ENCODE results near the gene FAM171A1.
A peak's percentile ranks its signal among the peaks of the same experiment; 100 is the strongest.

The FAM171A1 gene

GRCh38 chr10:15346440-15347141 is 24.5 kb downstream of the FAM171A1 start:
- Histone ChIP-seq H2BK5ac (ENCODE audit: low read length) (no peak overlapping the region), H3K36me3 (replicated peaks in 1 of 2; ENCODE audit: control insufficient read depth in 2 of 2, insufficient read depth in 2 of 2, low read length in 2 of 2) (no peaks in the 10 kb centered on the region), H3K14ac (ENCODE audit: low read length) (no peak overlapping the region), H3K4me2 (ENCODE audit: insufficient read depth, low read length, poor library complexity, severe bottlenecking) (no peak overlapping the region), H4K8ac (ENCODE audit: low read depth, low read length) (no peak overlapping the region), H2BK12ac (ENCODE audit: low read length) (no peak overlapping the region), H3K27ac (replicated peaks; ENCODE audit: low read length) (no peak overlapping the region), H3K4ac (ENCODE audit: low read length) (no peak overlapping the region), H3K23ac (ENCODE audit: low read depth, low read length, poor library complexity) (no peak overlapping the region), H3K27me3 (ENCODE audit: control insufficient read depth in 3 of 3, insufficient read depth in 3 of 3, low read depth in 1 of 3, low read length in 3 of 3) (no peaks in the 10 kb centered on the region), H2AFZ (ENCODE audit: low read length) (no peak overlapping the region), H2AK5ac (ENCODE audit: low read depth, low read length) (no peak overlapping the region), H3K9ac (ENCODE audit: low read depth, low read length, poor library complexity) (no peak overlapping the region), H3K79me1 (ENCODE audit: low read depth, low read length) (no peaks in the 10 kb centered on the region), H3K9me3 (replicated peaks in 1 of 2; ENCODE audit: control insufficient read depth in 2 of 2, insufficient read depth in 1 of 2, low read depth in 1 of 2, low read length in 2 of 2) (no peaks in the 10 kb centered on the region), H3K18ac (ENCODE audit: low read length) (no peak overlapping the region), H2BK120ac (ENCODE audit: low read depth, low read length) (no peak overlapping the region), H3K4me1 (ENCODE audit: control insufficient read depth in 2 of 2, insufficient read depth in 1 of 2, low read depth in 1 of 2, low read length in 2 of 2) (peaks cover 8 to 12% of the 10 kb centered on the region in 2 donors), H3K4me3 (ENCODE audit: low read length in 2 of 2) (no peak overlapping the region), H2BK15ac (ENCODE audit: low read length) (no peak overlapping the region), H4K91ac (ENCODE audit: low read depth, low read length, poor library complexity) (no peak overlapping the region)
- DNase-seq (ENCODE audit: low spot score): no peak
- no CpG with 5 or more reads among the region's 8 CpGs for WGBS, 2 donors (ENCODE audit: extremely low coverage in 2 of 2, insufficient read length in 2 of 2, insufficient replicate concordance in 1 of 2)

- no peak overlapping the region for H3K14ac ChIP-seq (ENCODE audit: low read length)
- H3K36me3 ChIP-seq (replicated peaks in 1 of 2; ENCODE audit: control insufficient read depth in 2 of 2, insufficient read depth in 2 of 2, low read length in 2 of 2): no peaks in the 10 kb centered on the region
- H3K4me3 ChIP-seq (ENCODE audit: low read length in 2 of 2): no peak overlapping the region
- H2BK120ac ChIP-seq (ENCODE audit: low read depth, low read length): peak overlapping the region; percentile 58
- no peak overlapping the region for H2AFZ ChIP-seq (ENCODE audit: low read length)
- H2BK5ac ChIP-seq (ENCODE audit: low read length): peak overlapping the region; percentile 28
- H3K9me3 ChIP-seq (replicated peaks in 1 of 2; ENCODE audit: control insufficient read depth in 2 of 2, insufficient read depth in 1 of 2, low read depth in 1 of 2, low read length in 2 of 2): no peaks in the 10 kb centered on the region
- H4K91ac ChIP-seq (ENCODE audit: low read depth, low read length, poor library complexity): no peak overlapping the region
- H3K23ac ChIP-seq (ENCODE audit: low read depth, low read length, poor library complexity): no peak overlapping the region
- H3K27ac ChIP-seq (replicated peaks; ENCODE audit: low read length): no peak overlapping the region
- H3K4me2 ChIP-seq (ENCODE audit: insufficient read depth, low read length, poor library complexity, severe bottlenecking): no peak overlapping the region
- no peak overlapping the region for H3K9ac ChIP-seq (ENCODE audit: low read depth, low read length, poor library complexity)
- H3K27me3 ChIP-seq (ENCODE audit: control insufficient read depth in 3 of 3, insufficient read depth in 3 of 3, low read depth in 1 of 3, low read length in 3 of 3): no peaks in the 10 kb centered on the region
- no peak overlapping the region for H2BK15ac ChIP-seq (ENCODE audit: low read length)
- H4K8ac ChIP-seq (ENCODE audit: low read depth, low read length): no peak overlapping the region
- peak overlapping the region; percentile 86 for H3K18ac ChIP-seq (ENCODE audit: low read length)
- peaks cover 8 to 10% of the 10 kb centered on the region in 2 donors for H3K4me1 ChIP-seq (ENCODE audit: control insufficient read depth in 2 of 2, insufficient read depth in 1 of 2, low read depth in 1 of 2, low read length in 2 of 2)
- H3K4ac ChIP-seq (ENCODE audit: low read length): no peak overlapping the region
- peak overlapping the region; percentile 81 for H2AK5ac ChIP-seq (ENCODE audit: low read depth, low read length)
- H3K79me1 ChIP-seq (ENCODE audit: low read depth, low read length): peaks cover 3% of the 10 kb centered on the region
- no CpG with 5 or more reads among the region's 5 CpGs for WGBS, 2 donors (ENCODE audit: extremely low coverage in 2 of 2, insufficient read length in 2 of 2, insufficient replicate concordance in 1 of 2)
- DNase-seq (ENCODE audit: low spot score): no peak
- H2BK12ac ChIP-seq (ENCODE audit: low read length): no peak overlapping the region
These were observed 25.6 kb downstream of the FAM171A1 start for GRCh38 chr10:15345450-15345849.

DNA sequence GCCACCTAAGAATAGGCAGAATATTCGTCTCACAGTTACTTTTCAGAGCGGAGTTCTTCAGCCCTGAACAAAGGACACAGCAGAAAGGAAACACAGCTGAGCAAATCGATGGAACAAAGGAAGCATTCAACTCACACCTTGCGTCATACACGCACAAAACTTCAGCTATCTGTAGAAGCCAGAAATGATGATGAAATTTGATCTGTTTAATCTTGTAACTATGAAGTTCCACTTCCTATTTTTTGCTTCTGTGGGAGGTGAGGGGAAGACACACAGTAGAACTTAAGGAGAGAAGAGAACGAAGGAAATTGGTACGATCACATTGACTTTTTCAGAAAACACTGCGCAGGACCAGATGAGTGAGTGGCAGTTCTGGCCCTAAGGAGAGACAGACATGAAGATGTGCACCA is 26.2 kb downstream of the FAM171A1 start:
- Histone ChIP-seq H2BK120ac (ENCODE audit: low read depth, low read length) (no peak overlapping the region), H2AK5ac (ENCODE audit: low read depth, low read length) (no peak overlapping the region), H3K4me1 (ENCODE audit: control insufficient read depth in 2 of 2, insufficient read depth in 1 of 2, low read depth in 1 of 2, low read length in 2 of 2) (peaks cover 8 to 10% of the 10 kb centered on the region in 2 donors), H3K23ac (ENCODE audit: low read depth, low read length, poor library complexity) (no peak overlapping the region), H3K9me3 (replicated peaks in 1 of 2; ENCODE audit: control insufficient read depth in 2 of 2, insufficient read depth in 1 of 2, low read depth in 1 of 2, low read length in 2 of 2) (no peaks in the 10 kb centered on the region), H2BK12ac (ENCODE audit: low read length) (no peak overlapping the region), H3K9ac (ENCODE audit: low read depth, low read length, poor library complexity) (no peak overlapping the region), H2AFZ (ENCODE audit: low read length) (no peak overlapping the region), H4K8ac (ENCODE audit: low read depth, low read length) (no peak overlapping the region), H3K79me1 (ENCODE audit: low read depth, low read length) (peaks cover 3% of the 10 kb centered on the region), H3K4me2 (ENCODE audit: insufficient read depth, low read length, poor library complexity, severe bottlenecking) (no peak overlapping the region), H3K36me3 (replicated peaks in 1 of 2; ENCODE audit: control insufficient read depth in 2 of 2, insufficient read depth in 2 of 2, low read length in 2 of 2) (no peaks in the 10 kb centered on the region), H3K27me3 (ENCODE audit: control insufficient read depth in 3 of 3, insufficient read depth in 3 of 3, low read depth in 1 of 3, low read length in 3 of 3) (no peaks in the 10 kb centered on the region), H4K91ac (ENCODE audit: low read depth, low read length, poor library complexity) (no peak overlapping the region), H3K14ac (ENCODE audit: low read length) (no peak overlapping the region), H3K4me3 (ENCODE audit: low read length in 2 of 2) (no peak overlapping the region), H2BK15ac (ENCODE audit: low read length) (no peak overlapping the region), H2BK5ac (ENCODE audit: low read length) (no peak overlapping the region), H3K18ac (ENCODE audit: low read length) (no peak overlapping the region), H3K27ac (replicated peaks; ENCODE audit: low read length) (no peak overlapping the region), H3K4ac (ENCODE audit: low read length) (no peak overlapping the region)
- no CpG with 5 or more reads among the region's 8 CpGs for WGBS, 2 donors (ENCODE audit: extremely low coverage in 2 of 2, insufficient read length in 2 of 2, insufficient replicate concordance in 1 of 2)
- DNase-seq (ENCODE audit: low spot score): no peak

DNA sequence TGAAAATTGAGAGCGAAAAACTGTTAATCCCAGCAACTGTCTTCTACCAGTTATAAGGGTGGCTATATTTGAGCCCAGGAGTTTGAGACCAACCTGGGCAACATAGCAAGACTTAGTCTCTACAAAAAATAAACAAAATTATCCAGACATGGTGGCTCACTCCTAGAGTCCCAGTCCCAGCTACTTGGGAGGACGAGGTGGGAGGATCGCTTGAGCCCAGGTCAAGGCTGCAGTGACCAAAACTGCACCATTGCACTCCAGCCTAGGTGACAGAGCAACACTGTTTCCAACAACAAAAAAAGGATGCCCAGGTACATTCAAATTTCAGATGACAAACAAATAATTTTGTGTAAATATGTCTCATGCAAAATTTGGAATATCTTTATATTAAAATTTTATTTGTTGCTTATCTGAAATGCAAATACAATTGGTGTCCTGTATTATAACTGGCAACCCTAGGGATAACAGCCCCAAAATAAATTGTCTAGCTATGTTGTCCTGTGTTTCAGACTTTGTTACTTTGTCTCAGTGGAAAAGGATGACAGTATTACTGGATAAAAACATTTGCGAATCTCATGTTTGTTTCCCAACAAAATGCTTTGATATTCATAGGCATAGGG is 26.7 kb downstream of the FAM171A1 start:
- H3K79me1 ChIP-seq (ENCODE audit: low read depth, low read length): peaks cover 3% of the 10 kb centered on the region
- no peak overlapping the region for H3K27ac ChIP-seq (replicated peaks; ENCODE audit: low read length)
- H3K4me3 ChIP-seq (ENCODE audit: low read length in 2 of 2): no peak overlapping the region
- H2BK120ac ChIP-seq (ENCODE audit: low read depth, low read length): no peak overlapping the region
- H3K27me3 ChIP-seq (ENCODE audit: control insufficient read depth in 3 of 3, insufficient read depth in 3 of 3, low read depth in 1 of 3, low read length in 3 of 3): no peaks in the 10 kb centered on the region
- H4K91ac ChIP-seq (ENCODE audit: low read depth, low read length, poor library complexity): no peak overlapping the region
- no peak overlapping the region for H2AK5ac ChIP-seq (ENCODE audit: low read depth, low read length)
- WGBS, 2 donors (ENCODE audit: extremely low coverage in 2 of 2, insufficient read length in 2 of 2, insufficient replicate concordance in 1 of 2): no CpG with 5 or more reads among the region's 4 CpGs
- no peak overlapping the region for H3K14ac ChIP-seq (ENCODE audit: low read length)
- no peak overlapping the region for H3K18ac ChIP-seq (ENCODE audit: low read length)
- no peak overlapping the region for H2BK12ac ChIP-seq (ENCODE audit: low read length)
- H2BK5ac ChIP-seq (ENCODE audit: low read length): no peak overlapping the region
- no peak overlapping the region for H3K23ac ChIP-seq (ENCODE audit: low read depth, low read length, poor library complexity)
- no peak overlapping the region for H3K4me2 ChIP-seq (ENCODE audit: insufficient read depth, low read length, poor library complexity, severe bottlenecking)
- no peak overlapping the region for H4K8ac ChIP-seq (ENCODE audit: low read depth, low read length)
- H2BK15ac ChIP-seq (ENCODE audit: low read length): no peak overlapping the region
- H3K4me1 ChIP-seq (ENCODE audit: control insufficient read depth in 2 of 2, insufficient read depth in 1 of 2, low read depth in 1 of 2, low read length in 2 of 2): peaks cover 8 to 10% of the 10 kb centered on the region in 2 donors
- H3K4ac ChIP-seq (ENCODE audit: low read length): no peak overlapping the region
- no peak overlapping the region for H2AFZ ChIP-seq (ENCODE audit: low read length)
- DNase-seq (ENCODE audit: low spot score): no peak
- no peak overlapping the region for H3K9ac ChIP-seq (ENCODE audit: low read depth, low read length, poor library complexity)
- H3K9me3 ChIP-seq (replicated peaks in 1 of 2; ENCODE audit: control insufficient read depth in 2 of 2, insufficient read depth in 1 of 2, low read depth in 1 of 2, low read length in 2 of 2): no peaks in the 10 kb centered on the region
- no peaks in the 10 kb centered on the region for H3K36me3 ChIP-seq (replicated peaks in 1 of 2; ENCODE audit: control insufficient read depth in 2 of 2, insufficient read depth in 2 of 2, low read length in 2 of 2)

All from neuronal stem cell (in vitro differentiated cells).